WTC11 (cell line): ENCODE data around the gene DYNC1LI2.

Source experiments
- CTCF ChIP-seq: fragments of 200-600 bp; IDR thresholded peaks from 2 replicates; pipeline ENCODE4 v1.8.0; 2022; ENCODE audit warnings: antibody characterized with exemption
- NR2C2 ChIP-seq: sonication (generic); formaldehyde crosslinking; IDR thresholded peaks from 2 replicates; pipeline ENCODE4 v1.8.0; 2022; ENCODE audit warnings: mild to moderate bottlenecking, missing genetic modification reagents

- TF ChIP-seq CTCF (no peak), NR2C2 (CRISPR knock-in tag) (no peak)
These were observed 33.6 kb downstream of the DYNC1LI2 start for GRCh38 chr16:66717776-66718175.
